HL-60/S4 (cell line): Measurements from ENCODE around the gene RPS28.

Source experiments
- in situ Hi-C: fragments of 300-500 bp; cut with MboI; formaldehyde crosslinking; loops from 2 replicates; pipeline ENCODE4 v1.14.3; 2022; ENCODE audit warnings: low sequenced_read_pairs

RPS28 gene

DNA sequence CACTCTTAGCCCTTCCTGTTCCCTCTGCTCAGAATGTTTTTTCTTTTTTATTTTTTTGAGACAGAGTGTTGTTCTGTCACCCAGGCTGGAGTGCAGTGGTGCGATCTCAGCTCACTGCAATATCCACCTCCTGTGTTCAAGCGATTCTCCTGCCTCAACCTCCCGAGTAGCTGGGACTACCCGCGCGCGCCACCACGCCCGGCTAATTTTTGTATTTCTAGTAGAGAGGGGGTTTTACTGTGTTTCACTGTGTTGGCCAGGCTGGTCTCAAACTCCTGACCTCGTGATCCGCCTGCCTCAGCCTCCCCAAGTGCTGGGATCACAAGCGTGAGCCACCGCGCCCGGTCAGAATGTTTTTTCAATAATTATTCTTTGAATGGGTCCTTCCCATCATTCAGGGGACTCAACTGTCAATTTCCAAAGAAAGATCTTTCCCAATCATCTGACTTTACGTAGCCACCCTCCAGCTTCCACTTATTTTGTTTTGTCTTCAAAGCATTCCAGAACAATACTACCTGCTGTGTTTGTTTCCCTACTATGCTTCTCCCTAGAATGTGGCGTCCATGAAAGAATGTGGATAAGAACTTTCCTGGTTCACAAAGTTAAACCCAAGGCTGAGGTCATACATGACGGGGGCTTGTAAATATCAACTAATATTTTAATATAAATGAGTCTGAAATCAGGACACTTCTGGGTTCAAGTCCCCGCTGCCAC is 1.3 kb upstream of the RPS28 start:
- in situ Hi-C loops = loop anchor here (10.0 kb wide), 1 partner anchor 55 kb away; no protein-coding TSS in a partner anchor

DNA sequence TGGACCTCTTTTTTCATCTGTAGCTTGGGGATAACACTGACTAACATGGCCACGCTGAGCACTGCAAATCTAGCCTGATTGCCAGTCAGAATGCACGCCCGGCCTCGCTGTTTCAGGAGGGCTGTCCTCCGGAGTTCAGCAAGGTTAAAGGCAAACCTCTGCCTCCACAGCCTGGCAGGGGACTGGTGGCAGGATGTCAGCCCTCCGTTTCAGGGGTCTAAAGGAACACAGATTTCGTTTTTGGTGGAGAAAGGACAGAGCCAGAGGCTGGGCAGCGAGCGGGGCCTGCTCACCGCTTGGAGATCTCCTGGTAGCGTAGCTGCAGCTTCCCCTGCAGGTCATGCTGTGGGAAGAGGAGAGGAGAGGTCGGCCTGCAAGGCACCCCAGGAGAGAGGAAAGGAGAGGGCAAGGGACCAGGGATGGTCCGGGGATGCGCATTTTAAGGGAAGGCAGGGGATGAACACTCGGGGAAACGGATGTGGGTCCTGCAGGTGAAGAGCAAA is 681 bp upstream of the RPS28 start:
- in situ Hi-C loops = no loop called here

DNA sequence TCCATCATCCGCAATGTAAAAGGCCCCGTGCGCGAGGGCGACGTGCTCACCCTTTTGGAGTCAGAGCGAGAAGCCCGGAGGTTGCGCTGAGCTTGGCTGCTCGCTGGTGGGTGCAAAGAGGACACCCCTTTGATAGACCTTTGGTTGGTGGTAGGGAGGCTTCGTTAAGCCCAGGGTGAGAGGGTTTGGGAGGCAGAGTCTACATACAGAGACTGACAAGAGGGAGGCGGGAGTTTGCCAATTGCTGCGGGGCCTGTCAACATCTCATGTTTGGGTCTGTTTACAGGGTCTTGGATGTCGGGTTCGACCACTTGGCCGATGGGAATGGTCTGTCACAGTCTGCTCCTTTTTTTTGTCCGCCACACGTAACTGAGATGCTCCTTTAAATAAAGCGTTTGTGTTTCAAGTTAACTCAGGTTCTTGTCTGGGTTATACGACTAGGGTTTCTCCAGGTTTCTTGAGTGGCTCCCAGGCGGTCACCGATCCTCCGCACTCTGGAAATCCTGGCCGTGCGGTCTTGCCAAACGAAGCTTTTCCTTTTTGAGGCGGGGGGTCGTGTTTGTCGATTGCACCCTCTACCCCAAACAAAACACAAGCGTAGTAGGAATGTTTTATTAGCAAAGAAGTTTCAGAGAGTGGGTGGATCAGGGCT is 816 bp downstream of the RPS28 start:
- in situ Hi-C loops = no loop called here

DNA sequence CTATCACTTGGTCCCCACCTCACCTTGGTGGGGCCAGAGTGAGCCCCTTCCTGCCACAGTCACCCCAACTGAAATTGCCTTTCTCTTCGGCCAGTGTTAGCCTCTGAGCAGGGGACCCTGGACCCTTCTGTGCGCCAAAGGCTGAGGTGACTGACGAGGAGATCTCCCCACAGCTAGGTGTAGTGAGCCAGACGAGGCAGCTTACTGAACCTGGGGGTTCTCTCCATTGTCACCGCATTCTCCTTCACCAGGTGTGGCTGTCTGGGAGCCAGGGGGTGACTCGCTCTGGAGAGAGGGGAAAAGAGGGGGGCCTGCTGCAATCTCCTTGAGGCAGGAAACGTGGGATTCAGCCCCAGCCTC is 1.3 kb downstream of the RPS28 start:
- in situ Hi-C loops = no loop called here

DNA sequence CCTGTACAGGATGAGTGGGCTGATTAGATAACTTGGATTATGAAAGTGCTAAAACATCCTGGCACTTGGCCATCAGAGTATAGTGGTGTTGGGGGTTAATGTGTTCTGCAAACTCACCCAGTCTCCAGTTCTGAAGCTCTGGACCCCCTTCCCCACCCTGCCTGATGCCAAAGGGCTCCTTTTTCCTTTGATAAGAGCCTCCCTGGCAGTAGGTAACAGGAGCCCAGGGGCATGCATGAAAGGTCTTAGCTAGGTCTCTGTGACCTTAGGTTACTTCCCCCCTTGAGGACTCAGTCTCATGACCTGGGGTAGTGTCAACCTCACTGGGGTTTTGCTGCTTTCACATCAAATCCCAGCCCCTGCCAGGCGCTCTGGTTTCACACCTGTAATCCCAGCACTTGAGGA is 2.5 kb downstream of the RPS28 start:
- in situ Hi-C loops = no loop called here

DNA sequence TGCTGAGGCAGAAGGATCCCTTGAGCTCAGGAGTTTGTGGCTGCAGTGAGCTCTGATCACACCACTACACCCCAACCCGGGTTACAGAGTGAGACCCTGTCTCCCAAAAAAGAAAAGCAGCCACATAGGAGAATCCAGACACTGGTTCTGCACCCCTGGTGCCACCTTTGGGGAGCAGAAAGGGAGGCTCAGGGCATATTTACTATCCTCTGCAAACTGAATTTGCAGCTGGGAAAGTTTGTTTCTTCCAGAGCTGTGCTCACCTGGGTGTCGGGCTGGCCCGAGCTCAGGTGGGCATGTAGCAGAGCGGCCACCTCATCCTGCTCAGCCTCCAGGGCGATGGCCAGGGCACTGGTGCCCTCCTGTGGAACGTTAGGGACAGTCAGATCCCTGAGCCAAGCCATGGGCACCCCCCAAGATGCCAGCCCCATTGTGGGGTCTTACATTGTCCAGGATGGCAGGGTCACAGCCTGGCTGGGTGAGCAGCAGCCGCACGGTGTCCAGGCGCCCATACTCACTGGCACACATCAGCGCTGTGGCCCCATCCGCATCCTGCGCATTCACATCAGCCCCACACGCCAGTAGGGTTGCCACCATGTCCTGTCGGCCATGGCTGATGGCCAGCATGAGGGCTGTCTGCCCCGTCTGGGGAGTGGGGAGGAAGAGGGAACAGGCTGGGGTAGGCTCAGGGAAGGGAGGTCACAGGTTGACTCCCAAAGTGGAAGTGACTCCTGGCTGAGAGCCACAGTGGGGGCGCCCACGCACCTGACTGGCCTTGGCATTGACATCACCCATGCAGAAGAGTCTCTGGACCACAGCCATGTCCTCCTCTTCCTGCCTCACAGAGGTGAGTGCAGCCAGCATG is 3.1 kb downstream of the RPS28 start:
- in situ Hi-C loops = no loop called here

DNA sequence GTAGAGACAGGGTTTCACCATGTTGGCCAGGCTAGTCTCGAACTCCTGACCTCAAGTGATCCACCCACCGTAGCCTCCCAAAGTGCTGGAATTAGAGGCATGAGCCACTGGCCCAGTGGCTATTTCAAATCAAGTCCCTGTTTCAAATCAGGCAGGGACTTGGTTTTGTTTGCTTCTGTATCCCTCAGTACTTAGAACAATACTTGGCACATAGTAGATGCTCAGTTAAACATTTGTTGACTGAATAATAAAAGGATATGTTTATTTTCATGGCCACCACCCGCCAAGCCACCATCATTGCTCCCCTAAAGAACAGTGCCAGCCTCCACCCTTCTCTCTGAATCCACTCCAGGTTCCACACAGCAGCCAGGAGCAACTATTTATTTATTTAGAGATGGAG is 4.2 kb downstream of the RPS28 start:
- in situ Hi-C loops = no loop called here

DNA sequence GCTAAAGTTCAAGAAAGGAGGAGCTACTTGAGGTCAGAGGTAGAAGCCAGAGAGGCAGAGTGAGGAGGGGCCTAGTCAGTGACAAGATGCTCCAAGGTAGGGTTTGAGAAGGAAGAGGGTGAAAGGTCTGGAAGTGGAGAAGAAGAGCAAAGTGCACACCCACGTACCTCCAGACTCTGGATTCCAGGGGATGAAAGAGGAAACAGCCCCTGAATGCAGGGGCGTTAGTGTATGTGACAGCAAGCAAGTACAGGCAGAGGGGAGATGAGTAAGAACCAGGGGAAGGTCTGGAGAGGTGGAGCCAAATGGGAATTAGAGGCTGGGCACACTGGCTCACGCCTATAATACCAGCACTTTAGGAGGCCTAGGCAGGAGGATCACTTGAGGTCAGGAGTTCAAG is 8.7 kb downstream of the RPS28 start:
- in situ Hi-C loops = no loop called here

DNA sequence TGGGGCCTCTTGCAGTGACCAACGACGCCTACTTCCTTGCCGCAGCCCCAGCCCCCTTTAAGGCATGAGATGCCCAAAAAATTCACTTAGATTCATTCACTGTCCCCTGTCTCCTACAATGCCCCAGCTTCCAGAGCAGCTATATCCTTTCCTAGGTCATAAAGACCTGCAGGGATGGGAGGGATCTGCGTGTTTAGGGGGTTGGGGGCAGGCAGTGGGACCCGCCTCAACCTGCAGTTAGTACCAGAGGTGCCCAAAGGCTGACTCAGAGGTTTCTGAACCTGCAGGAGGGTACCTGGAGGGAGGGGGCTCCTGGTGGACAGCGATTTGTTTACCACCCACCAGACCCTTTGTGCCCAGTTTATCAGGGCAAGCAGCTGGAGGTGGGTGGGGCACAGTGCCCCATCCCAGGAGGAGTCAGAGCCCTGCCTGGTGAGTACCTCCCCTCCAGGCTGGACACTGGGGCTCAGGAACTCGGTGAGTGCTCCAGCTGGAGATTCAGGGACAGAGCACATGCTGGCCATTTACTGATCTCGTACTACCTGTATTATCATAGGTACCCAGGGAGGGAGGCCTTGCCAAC is 10.1 kb downstream of the RPS28 start:
- in situ Hi-C loops = no loop called here

DNA sequence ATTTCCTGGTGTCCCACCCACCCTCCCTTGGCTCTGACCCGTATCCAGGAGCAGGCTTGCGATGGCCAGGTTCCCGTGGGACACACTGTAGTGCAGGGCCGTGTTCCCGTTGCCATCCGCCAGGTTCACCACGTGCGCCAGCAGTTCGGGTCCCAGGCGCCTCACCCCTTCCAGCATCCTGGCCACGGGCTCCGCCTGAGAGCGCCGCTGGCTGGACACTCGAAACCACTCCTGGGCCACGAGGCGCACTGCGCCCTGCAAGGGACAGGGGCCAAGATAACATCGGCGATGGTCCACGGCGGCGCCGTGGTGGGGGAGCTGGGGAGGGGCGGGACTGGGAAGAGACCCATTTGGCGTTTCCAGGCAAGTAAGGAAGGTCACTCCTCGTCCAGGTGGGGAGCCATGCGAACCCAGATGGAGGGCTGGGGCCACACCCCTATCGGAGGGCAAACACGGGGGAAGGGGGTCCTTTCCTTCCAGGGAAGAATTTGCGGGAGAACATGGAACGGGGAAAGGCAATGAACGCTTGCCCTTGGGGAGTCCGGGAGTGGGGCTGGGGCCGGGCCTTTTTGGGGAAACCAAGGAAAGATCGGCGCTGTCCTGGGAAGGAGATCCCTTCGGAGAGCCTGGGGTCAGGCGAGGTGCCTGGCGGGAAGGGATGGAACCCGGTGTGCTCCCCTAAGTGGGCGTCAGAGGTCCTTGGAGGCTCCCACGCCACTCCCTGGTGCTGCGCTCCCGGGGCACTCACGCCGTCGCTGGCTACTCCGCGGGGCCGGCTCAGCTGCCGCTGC is 11.9 kb downstream of the RPS28 start:
- in situ Hi-C loops = no loop called here

DNA sequence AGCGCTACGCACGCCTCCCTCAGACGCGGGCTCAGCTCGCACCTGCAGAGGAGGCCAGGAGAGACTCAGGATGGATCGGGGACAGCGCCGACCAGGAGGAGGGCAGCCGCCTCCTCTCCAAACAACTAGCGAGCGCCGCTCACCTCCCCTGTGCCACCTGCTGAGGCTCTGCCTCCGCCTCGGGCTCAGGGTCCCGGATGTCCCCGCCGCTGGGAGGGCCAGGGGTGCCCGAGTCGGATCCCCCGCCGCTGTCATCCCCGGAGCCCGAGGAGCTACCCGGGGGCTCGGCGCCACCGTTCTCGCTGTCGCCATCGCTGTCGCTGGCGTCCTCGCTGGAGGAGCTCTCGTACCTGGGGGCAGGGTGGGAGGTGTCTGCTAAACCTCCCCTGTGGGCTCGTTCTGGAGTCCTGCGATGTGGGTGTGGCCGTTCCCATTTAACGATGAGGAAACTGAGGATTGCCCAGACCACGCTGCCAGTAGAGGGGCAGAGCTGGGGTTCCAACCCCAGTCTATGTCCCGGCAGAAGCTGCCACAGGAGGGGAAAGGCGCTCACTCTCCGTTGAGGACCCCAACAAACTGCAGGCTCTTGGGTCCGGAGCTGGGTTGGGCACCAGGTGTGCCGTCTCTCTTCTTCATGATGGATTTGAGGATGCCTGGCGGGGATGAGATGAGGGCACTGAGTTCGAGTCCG is 12.6 kb downstream of the RPS28 start:
- in situ Hi-C loops = no loop called here

DNA sequence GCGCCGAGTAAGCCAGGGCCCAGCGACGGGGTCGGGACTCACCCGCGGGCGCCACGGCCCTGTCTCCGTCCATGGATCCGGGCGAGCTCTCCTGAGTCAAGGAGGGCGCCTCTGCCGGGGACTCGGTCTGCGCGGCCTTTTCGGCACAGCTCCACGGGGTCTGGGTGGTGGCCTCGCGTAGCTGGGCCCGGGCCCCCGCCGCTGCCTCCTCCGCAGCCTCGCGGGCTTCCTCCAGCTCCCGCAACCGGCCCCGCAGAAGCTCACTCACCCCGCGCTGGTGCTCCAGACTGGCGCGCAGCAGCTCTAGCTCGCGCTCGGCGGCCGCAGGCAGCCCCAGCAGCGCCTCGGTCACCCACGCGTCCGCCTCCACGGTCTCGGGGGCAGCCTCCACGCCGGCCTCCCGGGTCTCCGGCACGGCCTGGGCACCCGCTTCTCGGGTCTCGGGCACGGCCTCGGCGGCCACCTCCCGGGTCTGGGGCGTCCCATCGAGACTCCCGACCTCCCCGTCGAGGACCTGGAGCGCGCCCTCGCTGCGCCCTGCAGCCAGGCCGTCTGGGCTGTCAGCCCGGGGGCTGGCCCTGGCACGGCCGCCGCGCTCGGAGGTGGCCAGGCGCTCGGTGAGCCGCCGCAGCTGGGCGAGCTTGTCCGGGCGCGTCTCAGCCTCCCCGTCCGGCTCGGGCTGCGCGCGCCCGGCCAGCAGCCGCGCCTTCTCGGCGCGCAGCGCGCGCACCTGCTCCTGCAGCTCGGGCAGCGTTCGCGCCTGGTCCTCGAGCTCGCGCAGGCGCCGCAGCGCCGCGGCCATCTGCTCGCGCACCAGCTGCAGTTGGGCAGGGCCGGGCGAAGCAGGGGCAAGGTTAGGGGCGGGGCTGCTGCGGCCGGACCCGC is 13.4 kb downstream of the RPS28 start:
- in situ Hi-C loops = no loop called here

DNA sequence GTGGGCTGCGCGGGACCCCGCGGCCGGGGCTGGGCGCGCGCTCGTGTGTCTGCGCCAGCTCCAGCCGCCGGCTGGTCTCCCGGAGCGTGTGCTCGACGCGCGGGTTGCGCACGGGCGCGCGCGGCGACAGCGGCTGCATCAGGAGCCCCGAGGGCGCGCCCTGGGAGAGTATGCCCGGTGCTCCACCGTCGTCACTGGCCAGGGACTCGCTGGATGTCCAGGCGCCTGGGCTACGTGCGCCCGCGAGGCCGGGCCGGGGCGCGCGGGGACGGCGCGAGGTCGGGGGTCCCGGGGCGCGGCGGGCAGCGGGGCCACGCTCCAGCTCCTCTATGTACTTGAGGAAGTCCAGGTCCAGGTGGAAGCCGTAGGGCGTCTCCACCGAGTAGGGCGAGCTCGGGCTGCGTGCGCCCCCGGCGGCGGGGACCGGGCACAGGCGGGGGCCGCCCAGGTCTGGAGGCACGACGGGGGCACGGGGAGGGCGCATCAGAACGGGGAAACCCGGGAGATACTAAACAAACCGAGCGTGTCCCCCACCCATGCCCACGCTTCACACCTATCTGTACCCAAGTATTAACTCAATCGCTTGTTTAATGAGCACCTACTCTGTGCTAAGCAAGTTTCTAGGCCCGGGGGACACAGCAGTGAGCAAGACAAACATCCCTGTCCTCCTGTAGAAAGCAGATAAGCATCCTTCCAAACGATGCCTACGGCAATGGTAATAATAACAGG is 14.2 kb downstream of the RPS28 start:
- in situ Hi-C loops = no loop called here

DNA sequence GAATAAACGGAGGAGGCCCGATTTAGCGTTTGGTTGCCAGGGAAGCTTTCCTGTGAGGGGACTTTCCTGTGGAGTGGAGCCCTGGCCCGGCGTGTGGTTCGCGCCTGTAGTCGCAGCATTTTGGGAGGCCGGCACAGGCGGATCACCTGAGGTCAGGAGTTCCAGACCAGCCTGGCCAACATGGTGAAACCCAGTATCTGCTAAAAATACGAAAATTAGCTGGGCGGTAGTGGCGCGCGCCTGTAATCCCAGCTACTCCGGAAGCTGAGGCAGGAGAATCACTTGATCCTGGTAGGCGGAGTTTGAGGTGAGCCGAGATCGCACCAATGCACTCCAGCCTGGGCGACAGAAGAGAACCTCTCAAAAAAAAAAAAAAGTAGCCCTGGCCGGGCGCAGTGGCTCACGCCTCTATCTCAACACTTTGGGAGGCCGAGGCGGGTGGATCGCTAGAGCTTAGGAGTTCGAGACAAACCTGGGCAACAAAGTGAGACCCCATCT is 14.8 kb downstream of the RPS28 start:
- in situ Hi-C loops = no loop called here

DNA sequence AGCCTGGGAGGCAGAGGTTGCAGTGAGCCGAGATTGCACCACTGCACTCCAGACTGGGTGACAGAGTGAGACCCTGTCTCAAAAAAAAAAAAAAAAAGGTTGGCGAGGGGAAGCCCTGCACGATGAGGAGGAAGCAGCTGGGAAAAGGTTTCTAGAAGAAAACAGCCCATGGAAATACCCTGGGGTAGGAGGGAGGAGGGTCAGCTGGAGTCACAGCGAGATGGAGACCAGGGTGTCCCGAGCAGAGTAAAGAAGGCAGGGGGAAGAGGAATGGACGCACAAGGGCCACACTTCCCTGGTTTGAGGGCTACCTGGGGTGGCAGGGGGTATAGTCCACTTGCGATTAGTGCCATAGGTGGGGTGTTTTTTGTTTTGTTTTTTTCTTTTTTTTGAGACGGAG is 15.4 kb downstream of the RPS28 start:
- in situ Hi-C loops = no loop called here

DNA sequence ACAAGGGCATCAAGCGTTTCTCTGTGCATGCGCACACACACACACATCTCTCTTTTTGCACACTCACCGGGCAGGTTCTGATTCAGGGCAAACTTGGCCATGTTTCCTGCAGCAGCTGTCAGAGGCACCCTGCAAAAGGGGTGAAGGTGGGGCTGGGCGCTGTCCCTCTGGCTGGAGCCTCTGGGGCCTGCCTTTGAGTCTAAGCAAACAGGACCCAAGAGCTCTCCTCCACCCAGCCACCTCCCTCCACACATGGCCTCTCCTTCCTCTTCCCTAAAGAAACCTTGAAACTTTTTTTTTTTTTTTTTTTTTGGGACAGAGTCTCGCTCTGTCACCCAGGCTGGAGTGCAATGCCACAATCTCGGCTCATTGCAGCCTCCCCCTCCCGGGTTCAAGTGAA is 16.4 kb downstream of the RPS28 start:
- in situ Hi-C loops = no loop called here

DNA sequence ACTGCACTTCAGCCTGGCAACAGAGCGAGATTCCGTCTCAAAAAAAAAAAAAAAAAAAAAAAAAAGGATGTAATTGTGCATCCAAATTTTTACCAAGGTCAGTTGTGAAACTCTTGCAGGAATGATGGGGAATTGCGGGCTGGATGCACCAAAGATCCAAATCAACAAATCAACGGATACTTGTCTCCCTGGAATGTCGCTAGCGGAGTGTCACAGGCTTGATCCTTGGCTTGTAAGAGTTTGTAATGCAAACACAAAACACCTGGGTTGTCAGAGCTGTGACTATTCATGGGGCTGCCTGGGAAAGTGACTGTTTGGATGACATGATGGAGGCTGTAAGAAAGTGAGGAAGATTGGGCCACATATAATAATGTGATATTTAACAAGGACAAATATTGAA is 17.5 kb downstream of the RPS28 start:
- in situ Hi-C loops = no loop called here
